Left ventricle myocardium superior (tissue), 1 donor: ENCODE results near the gene OR10G2. TPM values are rescaled to one million over a fixed set of nuclear protein-coding genes. Genes with fewer than 3 reads are reported as not detected.
"Not testable (repeated sequence)": the region's sequence is repeated elsewhere in the genome, so short reads cannot be mapped to it uniquely, and the experiment has no call there.

Source experiments
- ATAC-seq: fragments of 200-7000 bp; cut with Tn5 transposase; one replicate; pipeline ENCODE4 v1.9.1; 2020; ENCODE audit warnings: mild to moderate bottlenecking, moderate library complexity
- DNase-seq: peaks from one replicate; pipeline ENCODE4 v3.0.0-alpha.2; 2020
- intact Hi-C: fragments of 100-400 bp; cut with micrococcal nuclease; formaldehyde crosslinking; loops from one replicate; pipeline ENCODE4 v1.11.0; 2022
- long read RNA-seq: library from polyadenylated mRNA; unstranded; transcript quantifications from one replicate; pipeline ENCODE4 v2.0.0, GENCODE V29; 2021
- total RNA-seq: library from RNA; stranded (reverse); fragmentation: NEBNext Ultra II Directional; extraction: Animal tissue kit (Norgen Biotek cat#: 25700); gene quantifications from one replicate; pipeline ENCODE4 v1.2.1, GENCODE V29; 2021
- donor health status: DM: no; HTN: yes; CAD: no; lungs with severe emphysema.

Gene OR10G2
- not detected for total RNA-seq
- long read RNA-seq, result 0 reads

GRCh38 chr14:21634840-21635239 lies at the start of gene OR10G2:
TSS of gene OR10G2 (minus strand) at chr14:21634940. CDS start at chr14:21634842, 98 bp downstream.
- intact Hi-C loops, result no loop called here
- DNase-seq (no peak), ATAC-seq (no peak)

GRCh38 chr14:21680072-21680471 lies 45.3 kb upstream of the OR10G2 start:
- intact Hi-C loops, result no loop called here
- ATAC-seq, result no peak
- DNase-seq, result no peak

- ATAC-seq (no peak), DNase-seq (no peak)
- intact Hi-C loops, result no loop called here
Measured at GRCh38 chr14:21675566-21675965, 40.8 kb upstream of the OR10G2 start.

GRCh38 chr14:21673718-21674117 lies 39.0 kb upstream of the OR10G2 start, which contains the start of gene OR4E1:
TSS of gene OR4E1 (minus strand) at chr14:21673818. CDS start at chr14:21670935, 2,883 bp downstream.
- DNase-seq (no peak), ATAC-seq (no peak)
- intact Hi-C loops, result no loop called here

- ATAC-seq (no peak), DNase-seq (no peak)
- intact Hi-C loops, result no loop called here
Measured at GRCh38 chr14:21672116-21672515, 37.4 kb upstream of the OR10G2 start.

GRCh38 chr14:21671371-21671770 lies 36.6 kb upstream of the OR10G2 start:
- intact Hi-C loops, result no loop called here
- ATAC-seq, result no peak
- DNase-seq, result no peak

- ATAC-seq, result no peak
- intact Hi-C loops, result no loop called here
- DNase-seq, result no peak
Measured at GRCh38 chr14:21669284-21669683, 34.5 kb upstream of the OR10G2 start.

- DNase-seq (no peak), ATAC-seq (no peak)
- intact Hi-C loops, result no loop called here
Measured at GRCh38 chr14:21668377-21668776, 33.6 kb upstream of the OR10G2 start.

- ATAC-seq, result no peak
- intact Hi-C loops, result no loop called here
- DNase-seq, result no peak
Measured at GRCh38 chr14:21656980-21657379, 22.2 kb upstream of the OR10G2 start.

- intact Hi-C loops, result no loop called here
- ATAC-seq (no peak), DNase-seq (no peak)
Measured at GRCh38 chr14:21654215-21654614, 19.5 kb upstream of the OR10G2 start.

- intact Hi-C loops, result no loop called here
- DNase-seq, result no peak
- no peak for ATAC-seq
Measured at GRCh38 chr14:21653331-21653885, 18.7 kb upstream of the OR10G2 start, which contains the start of gene OR4E2. TSS of gene OR4E2 (plus strand) at chr14:21653835. CDS start at chr14:21665083, 11,248 bp downstream.

GRCh38 chr14:21652209-21652808 lies 17.6 kb upstream of the OR10G2 start:
- ATAC-seq, result peak; percentile 57
- no peak for DNase-seq
- intact Hi-C loops, result no loop called here

GRCh38 chr14:21647380-21647779 lies 12.6 kb upstream of the OR10G2 start:
- DNase-seq, result no peak
- intact Hi-C loops, result no loop called here
- no peak for ATAC-seq

GRCh38 chr14:21643407-21643806 lies 8.7 kb upstream of the OR10G2 start:
- ATAC-seq (no peak), DNase-seq (no peak)
- intact Hi-C loops, result no loop called here

GRCh38 chr14:21642683-21643082 lies 7.9 kb upstream of the OR10G2 start:
- intact Hi-C loops, result no loop called here
- ATAC-seq, result no peak

GRCh38 chr14:21631084-21631483 lies 3.7 kb downstream of the OR10G2 start:
- DNase-seq (no peak), ATAC-seq (no peak)
- intact Hi-C loops, result no loop called here

More at GRCh38 chr14:21642683-21643082, 7.9 kb upstream of the OR10G2 start:
- DNase-seq, result no peak

- intact Hi-C loops, ATAC-seq: not testable (repeated sequence)
Measured at GRCh38 chr14:21630503-21630902, 4.2 kb downstream of the OR10G2 start.

GRCh38 chr14:21626491-21627230 lies 8.1 kb downstream of the OR10G2 start:
- intact Hi-C loops, result no loop called here
- DNase-seq, result no peak
- no peak for ATAC-seq

More at GRCh38 chr14:21630503-21630902, 4.2 kb downstream of the OR10G2 start:
- not testable (repeated sequence) for DNase-seq

GRCh38 chr14:21617614-21618013 lies 17.1 kb downstream of the OR10G2 start:
- intact Hi-C loops, result no loop called here
- DNase-seq (no peak), ATAC-seq (no peak)

- intact Hi-C loops, result no loop called here
- ATAC-seq (no peak), DNase-seq (no peak)
Measured at GRCh38 chr14:21614240-21614639, 20.5 kb downstream of the OR10G2 start.
